Measurements from ENCODE around the gene ADGRG1. TPM values are rescaled to one million over a fixed set of nuclear protein-coding genes. Genes with fewer than 3 reads are reported as not detected.
A peak's percentile ranks its signal among the peaks of the same experiment; 100 is the strongest.

ADGRG1 gene
- total and polyA plus RNA-seq, 12 donors: 11.1 to 46.3 (median 19.0) TPM

GRCh38 chr16:57645169-57645568 lies 16.7 kb downstream of the ADGRG1 start:
- peaks cover 0 to 14% (median 0%) of the 10 kb centered on the region in 7 donors for H3K27me3 ChIP-seq
- WGBS, 2 donors: 46 to 48% methylated on average over 10 of the region's 10 CpGs
- peak overlapping the region; percentile 74 to 93 (median 86) for H3K27ac ChIP-seq
- DNase-seq (no peak), ATAC-seq (no peak)
- peaks cover 0 to 11% (median 0%) of the 10 kb centered on the region in 9 donors for H3K36me3 ChIP-seq
- H3K4me1 ChIP-seq: peaks cover 9 to 81% (median 56%) of the 10 kb centered on the region in 9 donors
- TF ChIP-seq CTCF (IDR thresholded peaks at IDR 0.05): no peak
- H3K4me3 ChIP-seq: peak overlapping the region in 1 of 10 donors; percentile 8
- intact Hi-C loops (cut with DNase I): loop anchor here in 7 of 10 donors (5.0 kb wide), 2 partner anchors 43 to 53 kb away; no protein-coding TSS in a partner anchor
- no peaks in the 10 kb centered on the region for H3K9me3 ChIP-seq

- Histone ChIP-seq H3K9me3 (no peaks in the 10 kb centered on the region), H3K27ac (peak overlapping the region; percentile 78 to 93 (median 86)), H3K27me3 (peaks cover 0 to 14% (median 0%) of the 10 kb centered on the region in 7 donors), H3K36me3 (peaks cover 0 to 15% (median 0%) of the 10 kb centered on the region in 9 donors), H3K4me1 (peaks cover 9 to 75% (median 52%) of the 10 kb centered on the region in 9 donors), H3K4me3 (peak overlapping the region in 3 of 10 donors; percentile 2 to 14 (median 8))
- WGBS, 2 donors: 34 to 38% methylated on average over 24 of the region's 24 CpGs
- intact Hi-C loops (cut with DNase I): loop anchor here in 9 of 10 donors (1.0 to 5.0 kb wide), 4 partner anchors 17 to 54 kb away; partner anchors contain the start of gene ADGRG1 (in 3 of the 9)
- no peak for TF ChIP-seq CTCF (IDR thresholded peaks at IDR 0.05)
- DNase-seq (peak; percentile 70 to 85), ATAC-seq (peak; percentile 63 to 87 (median 80))
Measured at GRCh38 chr16:57645691-57646387, 17.4 kb downstream of the ADGRG1 start.

- H3K27me3 ChIP-seq: peaks cover 0 to 14% (median 0%) of the 10 kb centered on the region in 7 donors
- TF ChIP-seq CTCF (IDR thresholded peaks at IDR 0.05): no peak
- peak overlapping the region; percentile 78 to 93 (median 86) for H3K27ac ChIP-seq
- intact Hi-C loops (cut with DNase I): loop anchor here in 9 of 10 donors (1.0 to 5.0 kb wide), 4 partner anchors 18 to 54 kb away; partner anchors contain the start of gene ADGRG1 (in 3 of the 9)
- 58 to 63% methylated on average over 14 of the region's 14 CpGs for WGBS, 2 donors
- no peak for DNase-seq
- no peaks in the 10 kb centered on the region for H3K9me3 ChIP-seq
- peaks cover 9 to 71% (median 52%) of the 10 kb centered on the region in 9 donors for H3K4me1 ChIP-seq
- peak; percentile 32 to 75 (median 64) for ATAC-seq
- peaks cover 0 to 22% (median 0%) of the 10 kb centered on the region in 9 donors for H3K36me3 ChIP-seq
- H3K4me3 ChIP-seq: peak overlapping the region in 1 of 10 donors; percentile 2
Measured at GRCh38 chr16:57646388-57647039, 18.1 kb downstream of the ADGRG1 start.
